Duodenal mucosa (tissue), 2 donors: Measurements from ENCODE around the gene SUGT1.

Source experiments
- H3K27ac ChIP-seq: one replicate; pipeline ENCODE4 v1.7.0; 2013; ENCODE audit warnings: low read depth, low read length
- H3K27me3 ChIP-seq, 2 donors: one replicate each; pipeline ENCODE4 v1.7.0; 2013; ENCODE audit warnings: low read length in 2 of 2, control low read depth in 1 of 2; ENCODE audit not compliant: insufficient read depth in 2 of 2, control insufficient read depth in 1 of 2
- H3K36me3 ChIP-seq, 2 donors: one replicate each; pipeline ENCODE4 v1.7.0; 2013; ENCODE audit warnings: low read length in 2 of 2, control low read depth in 1 of 2; ENCODE audit not compliant: insufficient read depth in 2 of 2, control insufficient read depth in 1 of 2
- H3K4me1 ChIP-seq, 2 donors: one replicate each; pipeline ENCODE4 v1.7.0; 2013; ENCODE audit warnings: low read length in 2 of 2, control low read depth in 1 of 2; ENCODE audit not compliant: insufficient read depth in 2 of 2, control insufficient read depth in 1 of 2
- H3K4me3 ChIP-seq, 2 donors: one replicate each; pipeline ENCODE4 v1.7.0; 2013; ENCODE audit warnings: low read length in 2 of 2, low read depth in 1 of 2
- H3K9ac ChIP-seq, 2 donors: one replicate each; pipeline ENCODE4 v1.7.0; 2013; ENCODE audit warnings: low read length in 2 of 2, low read depth in 1 of 2
- H3K9me3 ChIP-seq, 2 donors: one replicate each; pipeline ENCODE4 v1.7.0; 2013; ENCODE audit warnings: low read length in 2 of 2, control low read depth in 1 of 2; ENCODE audit not compliant: control insufficient read depth in 1 of 2

Gene SUGT1

GRCh38 chr13:52743988-52744387 lies 91.4 kb downstream of the SUGT1 start:
- H3K27me3 ChIP-seq = peaks cover 24 to 25% of the 10 kb centered on the region in 2 donors
- H3K36me3 ChIP-seq = no peaks in the 10 kb centered on the region
- no peak overlapping the region for H3K9ac ChIP-seq
- no peaks in the 10 kb centered on the region for H3K4me1 ChIP-seq
- no peak overlapping the region for H3K4me3 ChIP-seq
- no peaks in the 10 kb centered on the region for H3K9me3 ChIP-seq
- no peak overlapping the region for H3K27ac ChIP-seq

- Histone ChIP-seq H3K9ac (no peak overlapping the region), H3K9me3 (no peaks in the 10 kb centered on the region), H3K27me3 (peaks cover 15 to 19% of the 10 kb centered on the region in 2 donors), H3K4me3 (no peak overlapping the region), H3K4me1 (no peaks in the 10 kb centered on the region), H3K27ac (no peak overlapping the region), H3K36me3 (no peaks in the 10 kb centered on the region)
Observed at GRCh38 chr13:52744842-52745375, 92.3 kb downstream of the SUGT1 start.

- Histone ChIP-seq H3K4me1 (no peaks in the 10 kb centered on the region), H3K4me3 (no peak overlapping the region), H3K27ac (no peak overlapping the region), H3K9ac (no peak overlapping the region), H3K36me3 (no peaks in the 10 kb centered on the region), H3K9me3 (no peaks in the 10 kb centered on the region), H3K27me3 (peaks cover 6 to 7% of the 10 kb centered on the region in 2 donors)
Observed at GRCh38 chr13:52746141-52746540, 93.5 kb downstream of the SUGT1 start.

DNA sequence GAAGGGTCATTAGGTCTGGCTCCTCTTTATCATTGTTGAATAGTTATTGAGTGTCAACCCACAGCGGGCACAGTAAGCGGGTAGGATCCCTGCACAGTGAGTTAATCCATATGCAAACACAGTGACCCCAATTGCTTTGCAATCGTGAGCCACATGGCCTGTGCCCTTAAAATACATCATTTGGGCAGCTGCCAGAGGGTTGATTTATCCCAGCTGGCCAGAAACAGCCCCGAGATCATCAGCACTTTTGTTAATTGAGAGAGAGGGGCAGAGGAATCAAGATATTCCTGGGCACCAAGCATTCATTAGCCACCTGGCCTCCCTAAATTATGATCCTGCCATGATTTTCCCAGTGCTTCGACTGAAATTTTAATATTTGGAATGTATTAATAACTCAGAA lies 96.8 kb downstream of the SUGT1 start:
- H3K9ac ChIP-seq = no peak overlapping the region
- H3K4me1 ChIP-seq = no peaks in the 10 kb centered on the region
- peaks cover 3% of the 10 kb centered on the region in 2 donors for H3K27me3 ChIP-seq
- H3K36me3 ChIP-seq = no peaks in the 10 kb centered on the region
- no peaks in the 10 kb centered on the region for H3K9me3 ChIP-seq
- no peak overlapping the region for H3K27ac ChIP-seq
- no peak overlapping the region for H3K4me3 ChIP-seq
